CD8-positive, alpha-beta memory T cell (primary cell): ENCODE results near the gene SLC50A1. TPM values are rescaled to one million over a fixed set of nuclear protein-coding genes. Genes with fewer than 3 reads are reported as not detected.

ENCODE experiments used
- CTCF ChIA-PET: fragments of 350-600 bp; sonication (Branson Sonifier 250); formaldehyde crosslinking; loops from one replicate; lab custom pipeline; 2021; ENCODE audit warnings: antibody characterized with exemption; lab: Charles Lee
- POLR2A ChIA-PET: fragments of 350-600 bp; sonication (Branson Sonifier 250); formaldehyde crosslinking; loops from one replicate; lab custom pipeline; 2021; ENCODE audit warnings: antibody characterized with exemption; lab: Charles Lee
- DNase-seq, 5 donors: peaks; one replicate each; pipeline versions ENCODE4 v3.0.0 to v3.0.0-alpha.2; 2020 to 2022; ENCODE audit warnings: mixed read lengths in 1 of 5
- H3K27ac ChIP-seq: one replicate; pipeline ENCODE4 v1.7.0; 2013; ENCODE audit warnings: low read depth, mild to moderate bottlenecking, low read length, moderate library complexity
- H3K27me3 ChIP-seq: 2 replicates; pipeline ENCODE4 v1.7.0; 2013; ENCODE audit warnings: low read length, mild to moderate bottlenecking; ENCODE audit not compliant: insufficient read depth, poor library complexity, severe bottlenecking
- H3K36me3 ChIP-seq: 2 replicates; pipeline ENCODE4 v1.7.0; 2013; ENCODE audit warnings: mild to moderate bottlenecking, low read length, moderate library complexity; ENCODE audit not compliant: insufficient read depth
- H3K4me1 ChIP-seq: 2 replicates; pipeline ENCODE4 v1.7.0; 2013; ENCODE audit warnings: mild to moderate bottlenecking, low read length, moderate library complexity; ENCODE audit not compliant: insufficient read depth
- H3K4me3 ChIP-seq: 2 replicates; pipeline ENCODE4 v1.7.0; 2013; ENCODE audit warnings: mild to moderate bottlenecking, low read length
- H3K9me3 ChIP-seq: 2 replicates; pipeline ENCODE4 v1.7.0; 2013; ENCODE audit warnings: mild to moderate bottlenecking, low read length
- H3K27ac Mint-ChIP-seq, 8 donors: one replicate each; pipeline ENCODE4 v1.8.0; 2020 to 2021; ENCODE audit warnings: mixed read lengths in 8 of 8, mild to moderate bottlenecking in 6 of 8, inconsistent platforms in 3 of 8, moderate library complexity in 3 of 8
- H3K27me3 Mint-ChIP-seq, 2 donors: one replicate each; pipeline ENCODE4 v1.8.0; 2020 to 2021; ENCODE audit warnings: mixed read lengths in 2 of 2, mild to moderate bottlenecking in 1 of 2, moderate library complexity in 1 of 2
- H3K36me3 Mint-ChIP-seq, 3 donors: one replicate each; pipeline ENCODE4 v1.8.0; 2020 to 2021; ENCODE audit warnings: mixed read lengths in 3 of 3, inconsistent platforms in 1 of 3, mild to moderate bottlenecking in 1 of 3
- H3K4me1 Mint-ChIP-seq, 3 donors: one replicate each; pipeline ENCODE4 v1.8.0; 2020 to 2021; ENCODE audit warnings: mixed read lengths in 3 of 3, inconsistent platforms in 1 of 3, mild to moderate bottlenecking in 1 of 3
- H3K4me3 Mint-ChIP-seq, 7 donors: one replicate each; pipeline ENCODE4 v1.8.0; 2020 to 2021; ENCODE audit warnings: mixed read lengths in 7 of 7, mild to moderate bottlenecking in 6 of 7, moderate library complexity in 4 of 7, inconsistent platforms in 2 of 7
- H3K9me3 Mint-ChIP-seq, 5 donors: one replicate each; pipeline ENCODE4 v1.8.0; 2020 to 2022; ENCODE audit warnings: mixed read lengths in 5 of 5, mild to moderate bottlenecking in 3 of 5, moderate library complexity in 2 of 5, inconsistent platforms in 1 of 5
- polyA plus RNA-seq: library from polyadenylated mRNA; unstranded; fragments of 300-500 nt; fragmentation: Illumina TruSeq; gene quantifications from one replicate; pipeline ENCODE4 v1.2.3, GENCODE V29; 2021
- total RNA-seq, 2 experiments: library from RNA; stranded (reverse); gene quantifications; one replicate each; pipeline ENCODE4 v1.2.3, GENCODE V29; 2021

The SLC50A1 gene
- total and polyA plus RNA-seq, 3 experiments from 2014 or later: 43.4 to 49.5 (median 47.2) TPM

DNA sequence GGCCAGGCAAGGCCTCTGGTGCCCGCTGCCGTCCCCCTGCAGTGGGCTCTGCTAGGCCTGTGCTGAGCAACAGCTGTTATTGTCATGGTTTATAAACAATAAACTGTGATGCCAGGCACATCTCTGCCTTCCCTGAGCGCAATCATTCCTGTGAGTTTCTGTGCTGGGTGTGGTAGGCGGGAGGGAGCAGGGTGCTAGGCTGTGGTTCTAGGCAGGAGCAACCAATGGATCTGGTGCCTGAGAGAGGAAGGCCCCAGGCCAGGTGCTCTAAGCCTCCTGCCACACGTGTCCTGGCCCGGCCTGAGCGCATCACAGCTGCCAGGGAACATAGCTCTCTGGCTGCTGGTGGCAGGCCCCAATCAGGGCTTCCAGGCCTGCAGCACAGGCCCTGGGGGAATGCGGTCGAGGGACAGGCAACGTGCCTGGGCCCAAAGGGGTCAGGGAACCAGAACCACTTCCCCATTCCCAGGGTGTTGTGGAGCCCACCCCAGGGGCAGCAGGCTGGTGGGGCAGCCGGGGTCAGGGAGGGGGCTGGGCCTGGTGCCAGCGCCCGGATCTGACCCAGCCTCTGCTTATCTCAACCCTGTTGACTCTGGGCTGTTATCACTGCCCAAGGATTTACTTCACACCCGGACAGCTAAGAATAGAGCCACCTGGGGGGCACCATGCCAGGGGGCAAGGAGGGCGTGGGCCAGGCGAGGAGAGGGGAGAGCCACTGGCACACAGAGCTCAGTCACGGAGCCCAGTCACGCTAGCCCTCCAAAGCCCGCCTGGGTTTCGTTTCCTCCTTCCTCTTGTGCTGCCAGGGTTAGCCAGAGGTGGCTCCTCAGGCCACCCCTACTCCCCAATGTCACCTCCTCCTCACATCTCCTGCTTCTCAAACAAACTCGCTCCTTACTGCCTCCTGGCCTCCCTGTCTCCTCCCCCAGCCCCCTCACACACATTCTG lies 49.5 kb downstream of the SLC50A1 start:
- Histone ChIP-seq H3K4me1 (no peaks in the 10 kb centered on the region), H3K36me3 (no peaks in the 10 kb centered on the region), H3K27ac (no peak overlapping the region), H3K4me3 (no peak overlapping the region), H3K27me3 (no peaks in the 10 kb centered on the region), H3K9me3 (no peaks in the 10 kb centered on the region)
- CTCF ChIA-PET: interaction anchor here (1.1 to 1.3 kb wide), 3 partner anchors 8 to 12 kb away, joined by 3 to 8 read pairs (median 4); partner anchors contain the start of gene KRTCAP2
- peaks cover 0 to 15% (median 3%) of the 10 kb centered on the region in 3 donors for H3K36me3 Mint-ChIP-seq
- H3K9me3 Mint-ChIP-seq: no peaks in the 10 kb centered on the region
- H3K4me3 Mint-ChIP-seq: no peak overlapping the region
- POLR2A ChIA-PET: no interaction called here
- peak overlapping the region in 2 of 8 donors; percentile 47 to 64 for H3K27ac Mint-ChIP-seq
- H3K27me3 Mint-ChIP-seq: no peaks in the 10 kb centered on the region
- DNase-seq: peak in 1 of 5 donors; percentile 28
- H3K4me1 Mint-ChIP-seq: peaks cover 5 to 6% (median 6%) of the 10 kb centered on the region in 3 donors

DNA sequence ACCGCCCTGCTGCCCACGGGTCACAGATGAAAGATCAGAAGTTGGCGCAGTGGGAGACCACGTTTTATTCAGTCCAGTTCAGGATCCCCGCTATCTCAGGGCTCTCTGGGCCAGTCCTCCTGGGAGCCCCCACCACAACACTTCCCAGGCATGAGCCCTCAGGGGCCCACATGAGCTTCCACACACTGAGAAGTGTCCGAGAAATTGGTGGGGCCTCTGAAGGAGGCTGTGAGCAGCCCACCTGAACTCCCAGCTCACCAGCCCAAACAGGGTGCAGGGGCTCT lies 50.1 kb downstream of the SLC50A1 start:
- no peaks in the 10 kb centered on the region for H3K27me3 Mint-ChIP-seq
- no peaks in the 10 kb centered on the region for H3K9me3 Mint-ChIP-seq
- Histone ChIP-seq H3K27ac (no peak overlapping the region), H3K36me3 (no peaks in the 10 kb centered on the region), H3K4me1 (no peaks in the 10 kb centered on the region), H3K4me3 (no peak overlapping the region), H3K27me3 (no peaks in the 10 kb centered on the region), H3K9me3 (no peaks in the 10 kb centered on the region)
- CTCF ChIA-PET: interaction anchor here (1.1 to 1.3 kb wide), 2 partner anchors 8 to 13 kb away, joined by 4 to 8 read pairs; partner anchors contain the start of gene KRTCAP2
- no peak overlapping the region for H3K27ac Mint-ChIP-seq
- H3K36me3 Mint-ChIP-seq: peaks cover 0 to 15% (median 3%) of the 10 kb centered on the region in 3 donors
- H3K4me1 Mint-ChIP-seq: peaks cover 5 to 6% (median 6%) of the 10 kb centered on the region in 3 donors
- peak in 1 of 5 donors; percentile 6 for DNase-seq
- POLR2A ChIA-PET: no interaction called here
- no peak overlapping the region for H3K4me3 Mint-ChIP-seq

DNA sequence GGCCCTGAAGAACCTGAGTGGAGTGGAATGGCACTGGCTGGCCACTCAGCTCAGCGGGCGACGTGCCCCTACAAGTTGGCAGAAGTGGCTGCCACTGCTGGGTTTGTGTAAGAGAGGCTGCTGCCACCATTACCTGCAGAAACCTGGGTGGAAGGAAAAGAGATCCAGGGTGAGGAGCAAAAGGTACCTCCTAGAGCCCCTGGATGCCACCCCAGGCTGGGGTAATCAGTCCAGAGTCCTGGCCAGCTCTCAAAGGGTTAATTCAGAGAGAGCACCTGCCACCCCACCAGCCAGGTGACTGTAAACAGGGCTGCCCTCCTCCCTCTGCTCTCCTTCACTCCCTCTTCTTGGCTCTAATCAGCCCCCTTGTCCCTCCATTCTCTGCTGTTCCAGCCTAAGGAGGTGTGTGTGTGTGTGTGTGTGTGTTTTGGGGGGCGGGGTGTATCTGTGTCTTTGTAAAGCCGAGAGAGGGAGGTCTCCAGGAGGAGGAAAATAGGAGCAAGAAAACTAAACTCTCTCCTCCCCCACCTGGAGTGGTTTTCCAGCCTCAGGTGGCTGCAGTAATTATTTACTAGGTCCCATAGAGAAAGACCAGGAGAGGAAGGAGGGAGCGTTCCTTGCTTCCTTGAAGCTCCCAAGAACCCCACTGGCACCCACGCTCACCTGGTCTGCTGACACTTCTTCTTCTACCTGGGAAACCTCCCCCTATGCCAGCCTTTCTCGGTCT lies 50.6 kb downstream of the SLC50A1 start:
- H3K36me3 Mint-ChIP-seq: peaks cover 0 to 14% (median 3%) of the 10 kb centered on the region in 3 donors
- Histone ChIP-seq H3K27me3 (no peaks in the 10 kb centered on the region), H3K4me3 (no peak overlapping the region), H3K36me3 (no peaks in the 10 kb centered on the region), H3K4me1 (no peaks in the 10 kb centered on the region), H3K27ac (no peak overlapping the region), H3K9me3 (no peaks in the 10 kb centered on the region)
- POLR2A ChIA-PET: no interaction called here
- H3K4me1 Mint-ChIP-seq: peaks cover 5 to 6% (median 6%) of the 10 kb centered on the region in 3 donors
- H3K4me3 Mint-ChIP-seq: no peak overlapping the region
- no peaks in the 10 kb centered on the region for H3K9me3 Mint-ChIP-seq
- no peaks in the 10 kb centered on the region for H3K27me3 Mint-ChIP-seq
- CTCF ChIA-PET: interaction anchor here (1.1 kb wide), 1 partner anchor 13 kb away, joined by 4 read pairs; the partner anchor contains the start of gene KRTCAP2
- H3K27ac Mint-ChIP-seq: no peak overlapping the region
- peak in 1 of 5 donors; percentile 24 for DNase-seq

DNA sequence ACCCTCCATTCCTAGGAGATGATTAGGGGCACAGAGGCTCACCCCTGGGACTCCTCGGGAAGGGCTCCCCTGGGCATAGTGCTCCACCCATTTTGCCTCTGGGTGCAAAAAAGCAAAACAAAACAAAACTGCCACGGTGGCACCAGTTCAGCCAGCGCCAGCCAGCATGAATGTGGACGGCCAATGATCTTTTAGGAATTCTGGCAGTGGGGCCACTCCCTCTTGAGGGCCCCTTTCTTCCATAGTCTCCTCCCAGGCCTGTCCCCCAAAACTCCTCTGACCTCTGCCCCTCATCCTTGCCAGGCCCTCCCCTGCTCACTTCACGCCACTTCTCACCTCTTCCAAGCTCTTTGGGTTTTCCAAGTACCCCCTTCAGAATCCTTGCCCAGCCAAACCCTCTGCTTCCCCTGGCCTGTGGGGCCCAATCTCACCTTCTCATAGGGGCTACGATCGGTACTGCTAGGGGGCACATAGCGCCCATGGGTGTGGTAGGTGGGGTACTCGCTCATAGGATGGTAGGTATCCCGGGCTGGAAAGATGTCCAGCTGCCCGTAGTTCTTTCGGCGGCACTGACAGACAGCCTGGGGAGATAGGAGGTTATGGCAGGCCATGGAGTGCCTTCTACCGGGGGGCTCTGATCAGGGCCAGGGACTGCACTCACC lies 51.3 kb downstream of the SLC50A1 start:
- ChIA-PET POLR2A (no interaction called here), CTCF (interaction anchor here (1.0 kb wide), 1 partner anchor 40 kb away, joined by 3 read pairs; no protein-coding TSS in a partner anchor)
- no peaks in the 10 kb centered on the region for H3K27me3 Mint-ChIP-seq

DNA sequence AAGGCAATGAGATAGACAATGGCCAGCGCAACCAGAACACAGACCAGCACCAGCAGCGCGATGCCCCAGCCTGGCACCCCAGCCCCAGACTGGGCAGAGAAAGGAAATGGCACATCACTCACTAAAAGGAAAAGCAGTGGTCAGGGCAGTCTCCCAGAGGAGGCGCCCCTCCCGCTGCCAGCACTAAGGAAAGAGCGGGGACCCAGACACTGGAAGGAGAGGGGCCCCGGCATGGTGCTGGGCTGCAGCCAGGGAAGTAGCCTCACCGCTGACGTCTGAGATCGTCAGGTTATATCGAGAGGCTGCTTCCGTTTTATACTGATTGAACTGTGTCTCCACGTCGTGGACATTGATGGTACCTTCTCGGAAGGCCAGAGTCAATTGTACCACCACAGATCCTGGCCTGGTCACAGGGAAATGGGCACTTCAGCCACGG lies 51.8 kb downstream of the SLC50A1 start:
- ChIA-PET POLR2A (no interaction called here), CTCF (interaction anchor here (1.0 kb wide), 1 partner anchor 40 kb away, joined by 3 read pairs; no protein-coding TSS in a partner anchor)
- H3K9me3 Mint-ChIP-seq: no peaks in the 10 kb centered on the region
- Histone ChIP-seq H3K27ac (no peak overlapping the region), H3K27me3 (no peaks in the 10 kb centered on the region), H3K4me3 (no peak overlapping the region), H3K9me3 (no peaks in the 10 kb centered on the region), H3K36me3 (no peaks in the 10 kb centered on the region), H3K4me1 (peaks cover 5% of the 10 kb centered on the region)
- peak in 1 of 5 donors; percentile 26 for DNase-seq
- H3K4me1 Mint-ChIP-seq: peaks cover 8 to 13% (median 12%) of the 10 kb centered on the region in 3 donors
- H3K27me3 Mint-ChIP-seq: no peaks in the 10 kb centered on the region
- peak overlapping the region in 2 of 7 donors; percentile 31 to 33 for H3K4me3 Mint-ChIP-seq
- H3K36me3 Mint-ChIP-seq: peaks cover 0 to 6% (median 3%) of the 10 kb centered on the region in 3 donors
- peak overlapping the region in 2 of 8 donors; percentile 90 to 92 for H3K27ac Mint-ChIP-seq

More for the DNA sequence above, 51.3 kb downstream of the SLC50A1 start:
- Histone ChIP-seq H3K27me3 (no peaks in the 10 kb centered on the region), H3K4me3 (no peak overlapping the region), H3K27ac (no peak overlapping the region), H3K9me3 (no peaks in the 10 kb centered on the region), H3K36me3 (no peaks in the 10 kb centered on the region), H3K4me1 (no peaks in the 10 kb centered on the region)
- peaks cover 5 to 7% (median 6%) of the 10 kb centered on the region in 3 donors for H3K4me1 Mint-ChIP-seq
- peak overlapping the region in 2 of 7 donors; percentile 31 to 33 for H3K4me3 Mint-ChIP-seq
- peaks cover 0 to 9% (median 3%) of the 10 kb centered on the region in 3 donors for H3K36me3 Mint-ChIP-seq
- H3K9me3 Mint-ChIP-seq: no peaks in the 10 kb centered on the region
- peak in 1 of 5 donors; percentile 43 for DNase-seq
- peak overlapping the region in 2 of 8 donors; percentile 74 to 80 for H3K27ac Mint-ChIP-seq

DNA sequence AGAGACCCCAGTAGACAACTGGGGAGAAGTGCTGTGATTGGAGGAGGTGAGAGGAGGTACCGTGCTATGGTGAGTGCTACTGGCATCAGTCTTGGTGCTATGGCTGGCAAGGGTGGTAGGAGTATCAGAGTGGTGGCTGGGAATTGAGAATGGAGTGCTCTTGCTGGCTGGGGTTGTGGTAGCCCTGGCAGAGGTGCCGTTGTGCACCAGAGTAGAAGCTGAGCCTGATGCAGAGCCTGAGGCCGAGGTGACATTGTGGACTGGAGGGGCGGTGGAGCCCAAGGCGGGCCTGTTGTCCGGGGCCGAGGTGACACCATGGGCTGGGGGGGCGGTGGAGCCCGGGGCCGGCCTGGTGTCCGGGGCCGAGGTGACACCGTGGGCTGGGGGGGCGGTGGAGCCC lies 52.6 kb downstream of the SLC50A1 start:
- peak overlapping the region; percentile 30 to 95 (median 76) for H3K27ac Mint-ChIP-seq
- H3K36me3 ChIP-seq: no peaks in the 10 kb centered on the region
- H3K27ac ChIP-seq: no peak overlapping the region
- H3K27me3 Mint-ChIP-seq: no peaks in the 10 kb centered on the region
- H3K4me3 ChIP-seq: no peak overlapping the region
- DNase-seq: peak in 1 of 5 donors; percentile 37
- H3K4me3 Mint-ChIP-seq: peak overlapping the region in 5 of 7 donors; percentile 1 to 72 (median 21)
- CTCF ChIA-PET: interaction anchor here (1.0 kb wide), 1 partner anchor 39 kb away, joined by 3 read pairs; no protein-coding TSS in a partner anchor
- H3K27me3 ChIP-seq: no peaks in the 10 kb centered on the region
- no peaks in the 10 kb centered on the region for H3K9me3 Mint-ChIP-seq
- POLR2A ChIA-PET: no interaction called here
- H3K9me3 ChIP-seq: no peaks in the 10 kb centered on the region
- H3K36me3 Mint-ChIP-seq: peaks cover 0 to 4% (median 2%) of the 10 kb centered on the region in 3 donors
- peaks cover 13 to 21% (median 15%) of the 10 kb centered on the region in 3 donors for H3K4me1 Mint-ChIP-seq
- peaks cover 11% of the 10 kb centered on the region for H3K4me1 ChIP-seq
